Caki2 (cell line): Measurements from ENCODE around the gene SFMBT1. TPM values are rescaled to one million over a fixed set of nuclear protein-coding genes. Genes with fewer than 3 reads are reported as not detected.

Experiments
- DNase-seq: peaks from one replicate; pipeline ENCODE4 v3.0.0-alpha.2; 2015; ENCODE audit warnings: low read depth
- in situ Hi-C: cut with HindIII; loops from 2 replicates; pipeline ENCODE4 v1.10.0; 2016; ENCODE audit warnings: low sequenced_read_pairs, low pct_unique_long_range_greater_than_20kb, mixed read lengths
- total RNA-seq: library from RNA; depleted of rRNA; stranded (reverse); fragments of >200 nt; shearing (Covaris generic); gene quantifications from 2 replicates; pipeline ENCODE4 v1.2.3, GENCODE V29; 2014; ENCODE audit warnings: low replicate concordance

SFMBT1 gene
- total RNA-seq, 1 experiment from 2014 or later, result 3.3 TPM

DNA sequence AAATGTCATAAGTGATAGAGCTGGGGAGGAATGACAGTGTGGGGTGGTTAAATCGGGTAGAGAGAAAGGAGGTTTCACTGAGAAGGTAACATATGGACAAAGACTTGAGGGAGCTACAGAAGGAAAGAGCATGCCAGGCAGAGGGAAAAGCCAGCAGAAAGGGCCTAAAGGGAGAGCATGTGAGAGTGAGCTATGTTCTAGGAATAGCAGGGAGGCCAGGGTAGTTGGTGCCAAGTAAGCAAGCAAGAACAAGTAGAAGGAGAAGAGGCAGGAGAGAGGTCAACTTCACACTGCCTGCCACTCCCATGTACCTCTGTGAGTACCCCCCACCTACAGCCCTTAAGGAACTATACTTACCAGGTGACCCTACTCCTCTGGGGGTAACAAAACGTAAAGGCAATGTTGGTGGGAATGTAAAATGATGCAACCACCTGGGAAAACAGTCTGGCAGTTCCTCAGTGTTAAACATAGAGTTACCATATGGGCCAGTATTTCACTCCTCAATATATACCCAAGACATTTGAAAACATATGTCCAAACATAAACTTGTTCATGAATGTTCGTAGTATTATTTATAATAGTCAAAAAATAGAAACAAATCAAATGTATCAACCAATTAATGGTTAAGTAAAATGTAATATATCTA lies 67.6 kb downstream of the SFMBT1 start:
- DNase-seq, result no peak
- in situ Hi-C loops, result no loop called here

DNA sequence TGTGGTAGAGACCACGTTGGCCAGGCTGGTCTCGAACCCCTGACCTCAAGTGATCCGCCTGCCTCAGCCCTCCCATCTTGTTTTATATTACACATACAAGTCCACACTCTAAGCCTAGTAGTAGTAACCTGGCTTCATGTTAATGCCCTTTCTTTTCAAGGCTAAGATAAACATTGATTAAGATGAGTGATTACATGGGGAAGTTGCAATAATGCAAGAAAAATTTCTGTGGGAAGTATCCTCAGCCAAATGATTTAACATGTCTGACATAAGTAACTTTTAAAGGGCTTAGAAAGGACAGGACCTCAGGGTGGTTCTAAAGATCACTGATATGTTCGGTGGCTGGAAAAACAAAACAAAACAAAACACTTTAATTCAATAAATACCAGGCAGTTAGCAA lies 72.1 kb downstream of the SFMBT1 start:
- in situ Hi-C loops, result no loop called here
- DNase-seq, result no peak

DNA sequence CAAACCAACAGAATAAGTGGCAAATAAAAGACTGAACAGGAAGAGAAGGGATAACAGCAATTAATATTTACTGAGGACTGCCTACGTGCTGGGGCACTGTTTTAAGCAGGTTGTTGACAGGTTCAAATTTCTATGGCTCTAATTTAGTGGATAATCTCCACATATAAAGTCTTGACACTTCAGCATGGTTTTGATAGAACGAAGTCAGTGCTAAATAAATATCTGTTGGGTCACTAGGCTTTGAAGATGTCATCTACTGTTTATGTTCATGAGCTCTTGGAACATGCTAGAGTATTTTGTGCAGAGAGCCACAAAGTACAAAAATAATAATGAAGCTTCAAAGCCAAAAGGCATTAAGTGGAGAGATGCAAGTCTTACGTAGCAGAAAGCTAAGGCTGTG lies 74.0 kb downstream of the SFMBT1 start:
- DNase-seq, result no peak
- in situ Hi-C loops, result no loop called here

DNA sequence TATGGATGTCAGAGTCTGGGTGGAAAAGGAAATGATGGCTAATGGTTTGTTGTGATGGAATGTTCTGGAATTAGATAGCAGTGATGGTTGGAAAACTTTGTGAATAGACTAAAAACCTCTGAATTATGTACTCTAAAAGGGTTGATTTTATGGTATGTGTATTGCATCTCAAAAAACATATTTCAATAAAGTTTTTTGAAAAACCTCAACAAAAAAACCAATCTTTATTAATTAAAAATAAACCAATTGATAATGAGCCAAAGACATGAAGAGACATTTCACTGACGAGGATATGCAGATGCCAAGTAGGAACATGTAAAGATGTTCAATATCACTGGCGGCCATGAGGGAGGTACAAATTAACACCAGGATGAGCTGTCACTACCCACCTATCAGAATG lies 78.5 kb downstream of the SFMBT1 start:
- in situ Hi-C loops, result no loop called here
- DNase-seq, result no peak

DNA sequence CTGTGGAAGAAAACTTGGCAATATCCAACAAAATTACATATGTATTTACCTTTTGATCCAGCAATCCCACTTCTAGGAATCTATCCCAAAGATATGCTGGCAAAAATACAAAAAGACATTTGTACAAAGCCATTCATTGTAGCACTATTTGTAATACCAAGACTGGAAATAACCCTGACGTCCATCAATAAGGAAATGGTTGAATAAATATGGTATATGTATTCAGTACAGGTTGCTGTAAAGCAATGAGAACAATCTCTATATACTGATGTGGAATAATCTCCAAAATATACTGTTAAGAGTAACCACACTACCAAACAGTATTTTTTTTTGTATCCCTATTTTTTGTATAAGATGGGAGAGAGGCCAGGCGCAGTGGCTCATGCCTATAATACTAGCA lies 83.7 kb downstream of the SFMBT1 start:
- DNase-seq, result no peak
- in situ Hi-C loops, result no loop called here

DNA sequence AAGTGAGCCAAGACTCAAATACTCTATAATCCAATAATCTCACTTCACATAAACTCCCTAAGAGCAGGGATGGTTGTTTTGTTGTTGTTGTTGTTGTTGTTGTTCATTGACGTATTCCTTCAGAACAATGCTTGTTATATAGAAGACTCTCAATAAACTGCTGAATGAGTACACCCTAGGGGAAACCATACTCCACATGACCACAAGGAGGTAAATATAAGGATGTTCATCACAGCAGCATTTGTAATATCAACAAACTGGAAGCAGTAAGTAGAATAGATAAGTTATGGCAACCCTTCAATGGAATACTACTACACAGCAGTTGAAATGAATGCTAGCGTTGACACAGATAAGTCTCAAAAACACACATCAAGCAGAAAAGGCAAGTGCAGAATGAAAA lies 86.1 kb downstream of the SFMBT1 start:
- in situ Hi-C loops, result no loop called here
- no peak for DNase-seq

DNA sequence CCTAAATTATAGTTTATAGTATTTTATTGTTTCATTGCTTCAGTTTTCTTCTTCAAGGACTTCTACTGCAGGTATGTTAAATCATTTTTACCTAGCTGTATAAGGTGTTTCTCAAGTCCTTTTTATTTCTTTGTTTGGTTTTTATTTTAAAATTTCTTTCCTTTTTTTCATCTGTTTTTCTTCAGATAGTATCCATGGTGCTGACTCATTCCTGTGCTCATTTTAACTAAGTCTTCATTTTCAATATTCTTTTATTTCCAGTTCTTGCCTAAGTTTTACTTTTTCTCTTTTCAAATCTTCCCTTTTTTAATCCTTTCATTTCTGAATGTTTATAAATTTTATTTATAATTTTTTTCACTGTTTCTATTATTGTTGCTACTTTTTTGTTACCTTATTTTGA lies 106.3 kb downstream of the SFMBT1 start:
- no peak for DNase-seq
- in situ Hi-C loops, result no loop called here

DNA sequence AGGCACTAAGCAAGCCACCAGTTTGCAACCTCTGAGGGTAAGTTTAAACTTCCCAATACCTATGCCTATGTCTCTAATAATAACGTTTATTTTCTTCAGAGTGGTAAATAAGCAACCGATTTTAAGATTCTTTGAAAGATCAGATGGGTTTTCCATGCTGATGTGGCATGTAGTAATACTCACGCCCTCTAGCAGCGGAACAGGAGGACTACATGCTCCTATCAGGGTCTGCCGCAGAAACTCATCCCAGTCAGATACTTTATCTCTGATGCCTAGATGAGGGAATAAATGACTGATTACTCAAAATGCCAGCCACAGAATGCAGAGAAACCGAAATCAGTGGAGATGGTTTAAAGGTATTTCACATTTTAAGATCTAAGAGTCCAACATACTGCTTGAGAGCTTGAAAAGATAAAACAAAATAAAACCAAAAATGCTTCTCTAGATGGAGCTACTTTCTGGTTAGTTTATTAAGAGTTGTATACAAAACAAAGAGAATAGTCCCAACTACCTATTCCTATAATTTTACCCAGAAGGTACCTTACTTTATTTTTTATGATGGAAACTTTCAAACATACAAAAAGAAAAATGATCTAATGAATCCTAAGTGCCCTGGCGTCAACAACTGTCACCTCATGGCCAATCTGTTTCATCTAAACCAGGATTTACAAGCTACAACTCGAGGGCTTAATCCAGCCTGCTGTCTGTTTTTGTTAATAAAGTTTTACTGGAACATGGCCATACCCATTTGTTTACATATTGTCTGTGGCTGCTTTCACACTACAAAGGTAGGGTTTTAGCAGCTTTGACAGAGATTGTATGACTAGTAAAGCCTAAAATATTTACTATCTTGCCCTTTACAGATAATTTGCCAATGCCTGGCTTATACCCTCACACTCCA lies 111.0 kb downstream of the SFMBT1 start:
- peak; percentile 16 for DNase-seq
- in situ Hi-C loops, result no loop called here

DNA sequence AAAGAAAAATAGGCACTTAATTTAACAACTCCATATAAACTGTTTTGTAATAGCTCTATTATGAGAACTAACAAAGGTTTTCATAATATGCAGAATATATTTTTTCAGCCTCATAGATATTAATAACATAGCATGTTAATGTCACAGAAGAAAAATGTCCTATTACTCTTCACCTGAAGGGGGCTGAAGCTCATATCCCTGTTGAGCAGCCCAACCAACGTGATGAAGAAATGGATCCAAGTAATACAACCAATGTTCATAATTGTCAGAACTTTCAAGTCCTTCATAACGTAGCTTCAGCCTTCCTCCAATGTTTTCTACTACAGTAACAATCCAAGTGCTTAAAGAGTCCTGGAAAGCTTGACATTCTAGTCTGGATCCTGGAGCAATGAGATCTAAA lies 114.0 kb downstream of the SFMBT1 start:
- no peak for DNase-seq
- in situ Hi-C loops, result no loop called here

DNA sequence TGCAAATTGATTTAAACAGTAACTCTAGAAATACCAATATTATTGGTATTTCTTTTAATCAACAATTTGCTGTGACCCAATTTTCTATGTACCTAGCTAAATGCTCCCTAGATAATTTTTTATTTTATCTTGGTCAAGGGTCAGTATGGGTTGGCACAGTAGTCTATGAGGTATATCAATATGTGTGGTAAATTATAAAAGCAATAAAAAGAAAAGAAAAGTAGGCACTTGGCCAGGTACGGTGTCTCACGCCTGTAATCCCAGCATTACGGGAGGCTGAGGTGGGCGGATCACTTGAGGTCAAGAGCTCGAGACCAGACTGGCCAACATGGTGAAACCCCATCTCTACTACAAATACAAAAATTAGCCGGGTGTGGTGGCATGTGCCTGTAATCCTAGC lies 114.5 kb downstream of the SFMBT1 start:
- DNase-seq, result no peak
- in situ Hi-C loops, result no loop called here

DNA sequence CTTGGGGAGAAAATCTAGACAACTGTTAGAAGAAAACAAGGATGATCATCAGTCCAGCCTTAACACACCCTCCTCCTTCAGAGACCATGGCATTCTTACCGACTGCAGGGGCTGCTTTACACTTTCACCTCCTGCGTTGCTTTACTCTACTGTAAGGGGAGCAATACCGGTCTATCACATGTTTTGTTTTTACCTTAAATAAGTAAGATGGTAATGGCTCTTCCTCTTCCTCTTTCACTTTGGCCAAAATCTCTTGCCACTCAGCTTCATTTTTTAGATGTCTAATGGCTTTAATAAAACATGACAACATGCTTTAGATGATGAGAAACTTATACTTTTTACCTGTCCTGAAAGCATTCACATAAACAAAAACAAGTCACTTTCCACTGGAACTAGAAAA lies 115.1 kb downstream of the SFMBT1 start:
- no peak for DNase-seq
- in situ Hi-C loops, result no loop called here

DNA sequence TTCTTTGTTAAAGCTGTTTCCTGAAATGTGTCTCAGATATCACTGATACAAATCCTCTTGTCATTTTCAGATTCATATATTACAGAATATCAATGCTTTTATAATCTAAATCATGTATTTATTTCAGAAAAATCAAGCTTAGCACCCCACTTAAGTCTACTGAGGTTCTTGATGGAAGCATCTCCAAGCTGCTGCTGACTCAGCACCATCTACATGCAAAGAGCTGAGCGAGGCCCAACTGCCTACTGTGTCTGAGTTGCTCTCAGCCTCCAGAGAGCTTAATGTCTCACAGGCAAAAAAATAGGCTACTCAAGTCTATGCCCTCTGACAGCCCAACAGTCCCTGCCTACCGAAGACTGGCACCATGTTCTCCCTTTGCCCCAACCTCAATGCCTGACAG lies 119.3 kb downstream of the SFMBT1 start:
- no peak for DNase-seq
- in situ Hi-C loops, result no loop called here

DNA sequence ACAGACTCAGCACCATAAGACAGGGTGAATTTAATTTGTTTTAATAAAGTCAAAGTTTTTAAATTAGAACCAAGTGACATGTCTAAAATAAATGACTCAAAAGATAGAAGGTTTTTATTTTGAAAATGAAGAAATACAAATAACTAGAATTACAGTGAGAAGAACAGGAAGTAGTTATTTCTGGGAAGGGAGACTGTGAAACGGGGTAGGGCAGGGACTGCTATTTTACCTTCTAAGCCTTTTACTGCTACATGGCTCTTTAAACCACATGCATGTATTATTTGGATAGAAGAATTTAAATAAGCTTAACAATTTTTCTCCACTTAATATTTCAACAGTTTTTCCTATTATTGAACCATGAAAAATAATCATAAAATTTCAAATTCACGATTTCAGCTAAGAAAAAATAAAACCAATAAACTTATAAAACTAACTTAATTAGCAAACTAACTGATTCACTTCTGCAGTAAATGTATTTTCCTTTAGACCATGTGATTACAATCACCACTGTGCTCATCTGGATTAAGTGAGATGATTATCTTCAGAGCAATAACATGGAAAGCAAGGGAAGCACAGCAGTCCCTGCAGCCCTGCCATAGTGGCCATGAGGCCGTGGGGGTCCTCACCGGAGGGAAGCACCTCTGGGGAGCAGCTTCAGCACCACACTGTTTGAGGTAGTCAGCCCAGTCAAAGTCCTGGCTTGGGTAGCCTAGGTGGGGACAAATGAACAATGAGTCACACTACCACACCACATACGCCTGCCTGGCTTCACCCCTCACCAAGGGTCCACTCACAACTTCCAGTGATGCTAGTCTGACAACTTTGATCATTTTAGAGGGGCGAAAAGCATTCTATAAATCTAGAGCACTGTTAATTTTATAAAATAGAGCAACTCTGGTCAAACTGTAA lies 120.2 kb downstream of the SFMBT1 start:
- in situ Hi-C loops, result no loop called here
- DNase-seq, result no peak

DNA sequence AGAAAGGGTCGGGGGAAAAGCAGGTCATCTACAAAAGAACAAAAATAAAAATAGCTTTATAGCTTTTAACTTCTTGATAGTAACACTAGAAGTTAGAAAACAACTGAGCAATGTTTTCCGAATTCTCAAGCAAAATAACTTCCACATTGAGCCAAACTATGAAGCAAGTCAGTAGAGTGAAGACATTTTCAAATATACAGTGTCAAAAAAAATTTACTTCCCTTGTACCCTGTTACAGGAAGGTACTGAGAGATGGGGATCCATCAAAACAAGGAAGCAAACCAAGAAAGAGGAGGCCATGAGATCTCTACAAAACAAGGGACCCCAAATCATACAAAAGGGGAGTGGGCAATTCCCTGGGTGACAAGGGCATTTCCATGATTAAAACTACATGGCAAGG lies 121.9 kb downstream of the SFMBT1 start:
- no peak for DNase-seq
- in situ Hi-C loops, result no loop called here

DNA sequence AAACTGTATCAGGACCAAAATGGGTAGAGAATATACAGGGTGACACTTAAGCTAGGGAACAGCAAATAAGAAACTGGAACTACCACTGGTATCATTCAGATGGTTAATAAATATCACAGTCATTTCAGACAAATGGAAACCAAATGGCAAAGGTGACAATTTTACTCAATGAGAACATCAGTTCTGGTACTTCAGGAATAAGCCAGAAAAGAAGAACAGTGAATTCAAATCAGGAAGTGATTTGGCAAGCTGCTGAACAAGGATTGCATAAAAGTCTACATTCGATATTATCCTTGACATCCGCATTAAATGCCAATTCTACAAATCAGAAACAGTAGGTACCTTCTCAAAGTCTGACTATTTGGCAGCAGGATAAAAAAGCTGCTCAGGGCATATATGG lies 125.0 kb downstream of the SFMBT1 start:
- in situ Hi-C loops, result no loop called here
- DNase-seq, result no peak

DNA sequence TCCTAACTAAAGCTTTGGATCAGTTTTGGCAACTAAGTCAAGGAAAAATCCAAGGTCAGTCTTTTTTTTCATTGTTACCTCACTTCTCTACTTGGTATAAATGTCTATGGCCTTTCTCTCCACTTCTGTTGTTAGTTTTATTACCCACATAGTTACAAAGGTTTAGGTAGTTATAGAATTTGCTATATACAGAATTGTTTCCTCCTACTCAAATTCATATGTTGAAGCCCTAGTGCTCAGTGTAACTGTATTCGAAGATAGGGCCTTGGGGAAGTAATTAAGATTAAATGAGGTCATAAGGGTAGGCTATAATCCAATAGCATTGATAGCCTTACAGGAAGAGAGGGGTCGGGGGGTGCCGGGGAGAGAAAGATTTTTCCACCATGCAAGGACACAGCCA lies 128.8 kb downstream of the SFMBT1 start:
- in situ Hi-C loops, result no loop called here
- no peak for DNase-seq

DNA sequence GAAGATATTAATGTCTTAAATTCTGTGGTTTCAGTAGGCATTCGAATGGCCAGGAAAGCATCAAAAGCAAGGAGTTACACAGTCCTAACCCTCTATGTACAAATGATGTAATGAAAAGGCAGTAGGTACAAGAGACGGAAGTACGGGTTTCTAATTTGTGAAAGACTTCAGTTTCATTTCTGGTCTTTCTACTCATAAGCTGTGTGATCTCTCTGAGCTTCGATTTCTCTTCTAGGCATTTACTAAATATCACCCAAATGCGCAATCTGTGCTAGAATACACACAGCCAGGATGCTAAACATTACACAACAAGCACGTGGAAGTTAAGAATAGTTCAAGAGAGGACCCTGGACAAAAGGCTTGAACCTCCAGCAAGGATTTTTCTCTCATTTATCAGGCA lies 130.6 kb downstream of the SFMBT1 start:
- in situ Hi-C loops, result no loop called here
- DNase-seq, result no peak

DNA sequence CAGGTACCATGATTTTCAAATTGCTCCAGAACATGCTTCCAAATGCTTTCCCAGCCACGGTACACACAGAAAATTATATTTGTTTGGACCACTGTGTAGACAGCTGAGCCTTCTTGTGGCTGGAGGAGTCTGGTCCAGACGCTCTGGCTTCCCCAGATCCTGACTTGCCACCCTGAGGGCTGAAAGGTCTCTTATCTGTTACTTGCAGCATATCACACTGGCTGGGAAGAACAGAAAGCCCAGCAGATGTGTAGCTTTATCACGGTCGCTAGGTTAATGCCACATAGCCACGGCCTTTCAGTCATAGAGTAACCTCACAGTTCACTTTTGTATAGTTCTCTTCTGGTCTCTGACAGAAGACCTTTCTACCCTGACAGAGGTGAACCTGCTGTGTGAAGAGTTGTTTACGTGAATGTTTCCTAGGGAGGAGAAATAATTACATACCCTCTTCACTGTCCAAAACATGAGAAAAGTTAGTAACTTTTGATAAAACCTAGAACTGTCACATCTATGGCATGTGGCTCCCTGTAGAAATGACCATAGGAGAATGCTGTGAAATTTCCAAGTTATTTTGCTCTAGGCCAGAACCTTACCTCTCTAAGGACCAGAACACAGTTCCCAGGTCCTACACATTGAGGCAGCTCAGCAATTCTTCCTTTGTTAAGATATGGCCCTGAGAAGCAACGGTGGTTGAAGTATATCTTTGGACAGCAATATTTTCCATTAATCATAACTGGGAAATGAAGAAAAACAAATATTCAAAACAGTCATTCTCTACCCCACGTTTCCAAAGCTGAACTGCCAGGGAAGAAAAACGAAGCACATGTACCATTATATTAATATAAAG lies 132.8 kb downstream of the SFMBT1 start:
- in situ Hi-C loops, result no loop called here
- DNase-seq, result no peak
